OCI-LY3 (cell line): ENCODE measurements around the gene SNUPN.

ENCODE experiments used
- EZH2phosphoT487 ChIP-seq: fragments of 200-600 bp; shearing (Covaris generic); IDR thresholded peaks from 2 replicates; pipeline ENCODE4 v1.6.1; 2018; ENCODE audit warnings: antibody characterized with exemption, mixed run types, low read depth
- TF ChIP-seq, protein P1 (sequence below): fragments of 200-600, 300-600 bp; sonication (generic); IDR thresholded peaks from 2 replicates; pipeline ENCODE4 v1.5.1; 2014; ENCODE audit warnings: antibody characterized with exemption, low read length, low read depth

DNA sequence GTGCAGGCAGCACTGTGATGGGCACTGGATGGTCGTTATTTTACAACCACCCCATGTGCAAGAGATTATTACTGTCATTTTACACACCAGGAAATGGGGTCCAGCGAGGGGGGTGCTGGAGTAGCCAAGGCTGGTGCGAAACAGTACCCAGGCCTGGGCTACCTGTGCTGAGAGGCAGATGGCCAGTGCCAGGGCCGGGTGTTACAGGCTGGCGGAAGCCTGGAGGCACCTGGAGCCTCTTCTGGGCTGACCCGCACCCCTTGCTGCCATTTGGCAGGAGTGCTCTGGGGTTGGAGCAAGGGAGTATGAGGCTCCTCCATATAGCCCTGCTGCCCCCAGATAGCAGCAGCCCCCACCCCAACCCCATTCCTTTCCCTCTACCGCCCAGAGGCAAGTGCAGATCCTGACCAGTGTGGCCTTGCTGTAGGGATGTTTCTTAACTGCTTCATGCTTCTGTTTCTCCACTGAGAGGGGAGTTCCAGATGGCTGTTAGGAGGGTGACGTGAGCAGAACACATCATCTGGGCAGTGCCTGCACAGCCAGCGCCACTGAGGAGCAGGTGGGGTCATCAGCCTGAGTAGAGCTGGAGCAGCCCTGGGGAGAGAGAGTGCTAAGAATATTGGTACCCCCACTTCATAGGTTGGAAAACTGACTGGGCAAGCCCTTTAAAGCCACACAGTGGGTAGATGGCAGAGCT, 37.4 kb upstream of the SNUPN start:
- TF ChIP-seq, protein P1, sequence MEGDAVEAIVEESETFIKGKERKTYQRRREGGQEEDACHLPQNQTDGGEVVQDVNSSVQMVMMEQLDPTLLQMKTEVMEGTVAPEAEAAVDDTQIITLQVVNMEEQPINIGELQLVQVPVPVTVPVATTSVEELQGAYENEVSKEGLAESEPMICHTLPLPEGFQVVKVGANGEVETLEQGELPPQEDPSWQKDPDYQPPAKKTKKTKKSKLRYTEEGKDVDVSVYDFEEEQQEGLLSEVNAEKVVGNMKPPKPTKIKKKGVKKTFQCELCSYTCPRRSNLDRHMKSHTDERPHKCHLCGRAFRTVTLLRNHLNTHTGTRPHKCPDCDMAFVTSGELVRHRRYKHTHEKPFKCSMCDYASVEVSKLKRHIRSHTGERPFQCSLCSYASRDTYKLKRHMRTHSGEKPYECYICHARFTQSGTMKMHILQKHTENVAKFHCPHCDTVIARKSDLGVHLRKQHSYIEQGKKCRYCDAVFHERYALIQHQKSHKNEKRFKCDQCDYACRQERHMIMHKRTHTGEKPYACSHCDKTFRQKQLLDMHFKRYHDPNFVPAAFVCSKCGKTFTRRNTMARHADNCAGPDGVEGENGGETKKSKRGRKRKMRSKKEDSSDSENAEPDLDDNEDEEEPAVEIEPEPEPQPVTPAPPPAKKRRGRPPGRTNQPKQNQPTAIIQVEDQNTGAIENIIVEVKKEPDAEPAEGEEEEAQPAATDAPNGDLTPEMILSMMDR = no peak
- no peak for TF ChIP-seq EZH2phosphoT487
